ENCODE measurements around the gene FIG4.
"Not testable (repeated sequence)": the region's sequence is repeated elsewhere in the genome, so short reads cannot be mapped to it uniquely, and the experiment has no call there.

The FIG4 gene

GRCh38 chr6:109690737-109691621 lies at the start of gene FIG4, which contains the start of gene AK9:
Gene FIG4 (plus strand): TSS chr6:109691296. CDS start chr6:109691436, 140 bp downstream.
Gene AK9 (minus strand): TSS chr6:109691202. CDS start chr6:109675745, 15,457 bp downstream.
- H3K4me3 ChIP-seq, result peak within 1 kb of the TSS; percentile 56 to 91 (median 80)
- peak within 1 kb of the TSS in 20 of 21 experiments; percentile 67 to 90 (median 80) for H3K27ac ChIP-seq

- Histone ChIP-seq H3K4me3 (no peak overlapping the region), H3K27ac (no peak overlapping the region)
Measured at GRCh38 chr6:109644131-109644530, 47.0 kb upstream of the FIG4 start.

- no peak overlapping the region for H3K27ac ChIP-seq
- no peak overlapping the region for H3K4me3 ChIP-seq
Measured at GRCh38 chr6:109653264-109653663, 37.8 kb upstream of the FIG4 start.

GRCh38 chr6:109655761-109656262 lies 35.3 kb upstream of the FIG4 start:
- H3K27ac ChIP-seq, result no peak overlapping the region
- no peak overlapping the region for H3K4me3 ChIP-seq

DNA sequence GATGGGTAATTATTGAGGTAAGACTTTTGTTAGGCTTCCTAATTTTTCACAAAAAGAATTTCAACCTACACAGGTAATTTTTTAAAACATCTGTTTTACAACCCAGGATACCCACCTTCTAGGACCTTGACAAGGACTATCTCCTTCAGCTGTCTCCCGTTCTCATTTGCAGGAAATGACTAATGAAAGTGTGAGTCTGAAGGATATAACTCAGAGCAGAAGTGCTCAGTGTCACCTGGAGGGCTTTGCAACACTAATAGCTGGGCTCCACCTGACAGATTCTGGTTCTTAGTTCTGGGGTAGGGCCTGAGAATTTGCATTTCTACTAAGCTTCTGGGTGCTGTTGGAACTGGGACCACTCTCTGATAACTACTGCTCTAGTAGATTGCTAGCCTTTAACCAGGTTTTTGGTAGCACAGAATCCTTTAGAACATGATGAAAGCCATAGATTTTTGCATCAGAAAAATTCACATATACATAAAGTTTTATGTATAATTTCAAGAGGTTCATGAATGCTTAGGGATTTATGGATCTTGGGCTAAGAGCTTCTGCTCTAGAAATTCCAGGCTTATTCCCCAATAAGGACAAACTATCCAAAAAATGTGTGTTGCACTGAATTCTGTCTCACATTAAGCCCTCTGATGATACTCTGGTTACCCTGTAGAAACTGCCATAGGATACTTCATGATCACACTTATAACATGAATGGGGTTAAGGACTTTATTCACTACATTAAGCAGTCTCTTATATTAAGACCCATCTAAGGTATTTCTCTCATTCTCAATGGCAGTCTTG lies 30.4 kb upstream of the FIG4 start:
- no peak overlapping the region for H3K27ac ChIP-seq
- H3K4me3 ChIP-seq, result no peak overlapping the region

- H3K4me3 ChIP-seq, result no peak overlapping the region
- no peak overlapping the region for H3K27ac ChIP-seq
Measured at GRCh38 chr6:109662192-109662591, 28.9 kb upstream of the FIG4 start.

- Histone ChIP-seq H3K4me3 (no peak overlapping the region), H3K27ac (no peak overlapping the region)
Measured at GRCh38 chr6:109669811-109670210, 21.3 kb upstream of the FIG4 start.

DNA sequence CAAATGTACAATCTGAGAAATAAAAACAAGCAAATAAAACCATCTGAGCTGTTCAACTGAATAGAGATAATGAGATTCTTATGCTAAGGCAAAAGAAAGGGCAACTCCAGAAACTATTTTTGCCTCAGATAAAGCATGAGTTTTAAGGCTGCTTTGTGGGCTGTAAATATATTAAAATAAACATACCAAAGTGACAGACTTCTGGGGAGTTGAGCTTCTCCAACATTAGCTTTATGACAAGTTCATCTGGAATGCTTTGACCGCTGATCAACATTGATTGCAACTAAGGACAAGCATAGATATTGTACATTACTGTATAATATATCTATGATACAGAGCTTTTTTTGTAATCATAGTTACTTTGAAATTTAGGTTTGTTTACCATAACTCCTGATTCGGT lies 19.4 kb upstream of the FIG4 start:
- H3K4me3 ChIP-seq, result no peak overlapping the region
- H3K27ac ChIP-seq, result no peak overlapping the region

- no peak overlapping the region for H3K27ac ChIP-seq
Measured at GRCh38 chr6:109672175-109672574, 18.9 kb upstream of the FIG4 start.

DNA sequence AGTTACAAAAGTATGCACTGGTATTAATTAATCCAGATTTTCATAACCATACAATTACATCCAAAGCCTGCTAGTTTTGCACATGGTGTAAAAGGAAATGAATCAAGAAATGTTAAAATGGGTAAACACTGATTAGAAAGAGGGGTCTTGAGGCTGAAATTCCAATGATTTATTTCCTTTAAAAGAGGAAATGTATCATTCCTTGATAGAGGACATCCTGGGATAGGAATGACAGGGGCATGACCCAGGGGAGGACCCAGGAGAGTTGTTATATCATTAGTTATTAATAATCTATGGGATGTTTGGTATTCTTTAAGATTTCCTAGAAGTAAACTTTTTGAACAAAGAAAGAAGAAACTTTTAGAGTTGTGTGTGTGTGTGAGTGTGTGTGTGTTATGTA lies 18.3 kb upstream of the FIG4 start:
- H3K4me3 ChIP-seq, result no peak overlapping the region
- no peak overlapping the region for H3K27ac ChIP-seq

More at GRCh38 chr6:109672175-109672574, 18.9 kb upstream of the FIG4 start:
- no peak overlapping the region for H3K4me3 ChIP-seq

DNA sequence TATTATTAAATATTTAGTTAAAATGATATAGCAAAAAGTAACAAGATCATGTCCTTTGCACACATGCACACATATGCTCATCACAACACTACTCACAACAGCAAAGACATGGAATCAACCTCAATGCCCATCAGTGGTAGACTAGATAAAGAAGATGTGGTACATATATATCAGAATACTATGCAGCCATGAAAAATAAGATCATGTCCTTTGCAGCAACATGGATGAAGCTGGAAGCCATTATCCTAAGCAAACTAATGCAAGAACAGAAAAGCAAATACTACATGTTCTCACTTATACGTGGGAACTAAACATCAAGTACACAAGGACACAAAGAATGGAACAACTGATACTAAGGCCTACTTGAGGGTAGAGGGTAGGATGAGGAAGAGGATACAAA lies 14.4 kb upstream of the FIG4 start:
- no peak overlapping the region for H3K4me3 ChIP-seq
- no peak overlapping the region for H3K27ac ChIP-seq

DNA sequence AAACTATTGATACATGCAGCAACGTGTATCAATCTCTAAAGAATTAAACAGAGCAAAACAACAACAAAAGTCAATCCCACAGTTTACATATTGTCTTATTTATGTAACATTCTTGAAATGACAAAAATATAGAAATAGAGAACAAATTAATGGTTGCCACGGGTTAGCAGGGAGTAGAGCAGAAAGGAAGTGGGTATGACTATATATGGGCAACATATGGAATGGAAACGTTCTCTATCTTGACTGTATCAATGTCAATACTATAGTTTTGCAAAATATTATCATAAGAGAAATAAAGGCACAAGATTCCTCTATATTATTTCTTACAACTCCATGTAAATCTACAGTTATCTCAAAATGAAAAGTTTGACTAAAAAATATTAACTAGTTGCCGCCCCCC lies 12.9 kb upstream of the FIG4 start:
- no peak overlapping the region for H3K27ac ChIP-seq
- H3K4me3 ChIP-seq, result no peak overlapping the region

DNA sequence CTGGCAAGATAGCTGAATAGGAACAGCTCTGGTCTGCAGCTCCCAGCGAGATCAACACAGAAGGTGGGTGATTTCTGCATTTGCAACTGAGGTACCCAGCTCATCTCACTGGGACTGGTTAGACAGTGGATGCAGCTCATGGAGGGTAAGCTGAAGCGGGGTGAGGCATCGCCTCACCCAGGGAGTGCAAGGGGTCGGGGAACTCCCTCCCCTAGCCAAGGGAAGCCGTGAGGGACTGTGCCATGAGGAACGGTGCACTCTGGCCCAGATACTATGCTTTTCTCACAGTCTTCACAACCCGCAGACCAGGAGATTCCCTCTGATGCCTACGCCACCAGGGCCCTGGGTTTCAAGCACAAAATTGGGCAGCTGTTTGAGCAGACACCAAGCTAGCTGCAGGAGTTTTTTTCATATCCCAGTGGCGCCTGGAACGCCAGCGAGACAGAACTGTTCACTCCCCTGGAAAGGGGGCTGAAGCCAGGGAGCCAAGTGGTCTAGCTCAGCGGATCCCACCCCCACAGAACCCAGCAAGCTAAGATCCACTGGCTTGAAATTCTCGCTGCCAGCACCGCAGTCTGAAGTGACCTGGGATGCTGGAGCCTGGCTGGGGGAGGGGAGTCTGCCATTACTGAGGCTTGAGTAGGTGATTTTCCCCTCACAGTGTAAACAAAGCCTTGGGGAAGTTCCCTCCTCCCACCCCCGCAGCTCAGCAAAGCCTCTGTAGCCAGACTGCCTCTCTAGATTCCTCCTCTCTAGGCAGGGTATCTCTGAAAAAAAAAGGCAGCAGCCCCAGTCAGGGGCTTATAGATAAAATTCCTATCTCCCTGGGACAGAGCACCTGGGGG lies 12.2 kb upstream of the FIG4 start:
- H3K27ac ChIP-seq, H3K4me3 ChIP-seq: not testable (repeated sequence)

DNA sequence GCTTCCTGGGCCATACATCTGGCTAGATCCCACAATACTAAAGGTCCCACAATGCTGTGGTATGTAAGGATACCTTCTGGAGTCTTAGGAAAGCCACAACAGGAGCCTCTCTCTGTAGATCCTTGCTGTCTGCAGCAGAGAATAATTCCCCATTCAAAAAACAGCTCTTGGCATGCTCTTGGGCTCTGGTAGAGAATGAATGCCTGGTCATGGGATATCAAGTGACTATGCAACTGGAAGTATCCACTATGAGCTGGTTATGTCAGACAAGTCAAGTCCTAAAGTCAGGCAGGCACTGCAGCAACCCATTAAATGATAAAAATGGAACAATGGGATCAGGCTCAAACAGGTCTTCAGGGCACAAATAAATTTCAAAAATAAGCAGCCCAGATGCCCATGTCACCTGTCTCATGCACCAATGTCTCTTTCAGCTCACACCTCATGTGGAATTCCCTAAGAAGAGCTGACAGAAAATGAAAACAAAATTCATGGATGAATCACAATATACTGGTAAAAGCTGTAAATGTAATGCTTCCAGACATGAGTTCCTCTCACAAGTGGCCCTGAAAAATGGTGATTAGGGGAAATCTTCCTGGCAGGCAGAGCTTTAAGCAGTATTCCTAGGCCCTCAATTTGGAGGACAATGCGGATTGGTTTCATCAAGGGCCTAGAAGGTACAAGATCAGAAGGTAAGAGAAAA lies 4.4 kb upstream of the FIG4 start:
- no peak overlapping the region for H3K4me3 ChIP-seq
- H3K27ac ChIP-seq, result peak overlapping the region in 9 of 21 experiments; percentile 3 to 67 (median 50)

GRCh38 chr6:109687271-109687761 lies 3.8 kb upstream of the FIG4 start:
- Histone ChIP-seq H3K4me3 (no peak overlapping the region), H3K27ac (peak overlapping the region in 8 of 21 experiments; percentile 3 to 67 (median 50))

- H3K27ac ChIP-seq, result peak overlapping the region in 20 of 21 experiments; percentile 67 to 90 (median 80)
- H3K4me3 ChIP-seq, result peak overlapping the region; percentile 56 to 91 (median 80)
Measured at GRCh38 chr6:109690373-109690736, 741 bp upstream of the FIG4 start.

- Histone ChIP-seq H3K4me3 (no peak overlapping the region), H3K27ac (peak overlapping the region in 1 of 21 experiments; percentile 5)
Measured at GRCh38 chr6:109693111-109693510, 2.0 kb downstream of the FIG4 start.

DNA sequence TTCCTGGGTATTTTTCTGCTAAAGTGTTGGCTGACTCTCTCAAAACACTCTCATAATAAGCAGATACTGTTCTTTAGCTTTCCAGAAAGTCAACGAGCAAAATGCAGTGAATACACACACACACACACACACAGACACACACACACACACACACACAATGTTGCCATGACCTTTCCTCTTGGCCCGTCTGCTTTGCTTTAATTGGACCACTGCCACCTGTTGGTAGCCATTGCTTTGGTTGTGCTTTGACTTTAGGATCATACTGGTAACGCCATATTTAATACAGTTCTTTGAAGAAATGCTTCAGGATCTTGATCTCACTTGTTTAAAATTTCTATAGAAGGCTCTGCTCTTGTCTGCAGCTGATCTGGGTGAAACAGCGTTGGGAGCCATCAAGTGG lies 4.4 kb downstream of the FIG4 start:
- Histone ChIP-seq H3K27ac (no peak overlapping the region), H3K4me3 (no peak overlapping the region)

DNA sequence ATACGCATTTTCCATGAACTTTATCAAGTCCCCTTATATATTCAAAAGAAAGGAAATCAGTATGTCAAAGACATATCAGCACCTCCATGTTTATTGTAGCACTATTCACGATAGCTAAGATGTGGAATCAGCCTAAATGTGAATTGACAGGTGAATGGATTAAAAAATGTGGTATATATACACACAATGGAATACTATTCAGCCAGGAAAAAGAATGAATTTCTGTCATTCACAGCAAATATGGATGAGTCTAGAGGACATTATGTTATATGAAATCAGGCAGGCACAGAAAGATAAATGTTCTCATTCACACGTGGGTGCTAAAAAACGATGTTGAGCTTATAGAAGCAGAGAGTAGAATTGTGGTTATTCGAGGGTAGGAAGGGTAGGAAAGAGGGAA lies 5.3 kb downstream of the FIG4 start:
- H3K4me3 ChIP-seq, result no peak overlapping the region
- no peak overlapping the region for H3K27ac ChIP-seq
